ENCODE results near the gene DNAH14.
"Not testable (repeated sequence)": the region's sequence is repeated elsewhere in the genome, so short reads cannot be mapped to it uniquely, and the experiment has no call there.

The DNAH14 gene

GRCh38 chr1:225159793-225160192 is 230.3 kb downstream of the DNAH14 start:
- no peak for DNase-seq

- not testable (repeated sequence) for DNase-seq
Observed at GRCh38 chr1:225177409-225177808, 247.9 kb downstream of the DNAH14 start.

- no peak for DNase-seq
Observed at GRCh38 chr1:225179686-225180085, 250.2 kb downstream of the DNAH14 start.

GRCh38 chr1:225182716-225183115 is 253.2 kb downstream of the DNAH14 start:
- no peak for DNase-seq

- DNase-seq: no peak
Observed at GRCh38 chr1:225191199-225191753, 261.8 kb downstream of the DNAH14 start.

GRCh38 chr1:225201447-225201846 is 272.0 kb downstream of the DNAH14 start:
- DNase-seq: no peak

- no peak for DNase-seq
Observed at GRCh38 chr1:225207791-225208190, 278.3 kb downstream of the DNAH14 start.

- DNase-seq: no peak
Observed at GRCh38 chr1:225209153-225209552, 279.7 kb downstream of the DNAH14 start.

GRCh38 chr1:225210180-225210579 is 280.7 kb downstream of the DNAH14 start:
- DNase-seq: not testable (repeated sequence)

- not testable (repeated sequence) for DNase-seq
Observed at GRCh38 chr1:225211694-225212442, 282.4 kb downstream of the DNAH14 start.

GRCh38 chr1:225224287-225224686 is 294.8 kb downstream of the DNAH14 start:
- DNase-seq: no peak

- no peak for DNase-seq
Observed at GRCh38 chr1:225225681-225226080, 296.2 kb downstream of the DNAH14 start.

- DNase-seq: no peak
Observed at GRCh38 chr1:225228871-225229303, 299.4 kb downstream of the DNAH14 start.

- DNase-seq: not testable (repeated sequence)
Observed at GRCh38 chr1:225229429-225229828, 300.0 kb downstream of the DNAH14 start.

- no peak for DNase-seq
Observed at GRCh38 chr1:225230483-225230882, 301.0 kb downstream of the DNAH14 start.

- DNase-seq: not testable (repeated sequence)
Observed at GRCh38 chr1:225232930-225233329, 303.5 kb downstream of the DNAH14 start.

- no peak for DNase-seq
Observed at GRCh38 chr1:225242611-225243010, 313.1 kb downstream of the DNAH14 start.

GRCh38 chr1:225250432-225250831 is 321.0 kb downstream of the DNAH14 start:
- no peak for DNase-seq

GRCh38 chr1:225253173-225253572 is 323.7 kb downstream of the DNAH14 start:
- no peak for DNase-seq

- no peak for DNase-seq
Observed at GRCh38 chr1:225253784-225254183, 324.3 kb downstream of the DNAH14 start.

GRCh38 chr1:225254676-225255075 is 325.2 kb downstream of the DNAH14 start:
- no peak for DNase-seq

- DNase-seq: no peak
Observed at GRCh38 chr1:225257081-225257480, 327.6 kb downstream of the DNAH14 start.

GRCh38 chr1:225258811-225259210 is 329.3 kb downstream of the DNAH14 start:
- DNase-seq: no peak

GRCh38 chr1:225259542-225259941 is 330.1 kb downstream of the DNAH14 start:
- no peak for DNase-seq

- no peak for DNase-seq
Observed at GRCh38 chr1:225260319-225260718, 330.8 kb downstream of the DNAH14 start.

Data from activated T-cell treated with anti-CD3 and anti-CD28 coated beads, Interleukin-2, amount 50 U/mL, for 1 hour (primary cell).